Muscle of leg (tissue), 11 donors: ENCODE data around the gene MYCBPAP. TPM values are rescaled to one million over a fixed set of nuclear protein-coding genes. Genes with fewer than 3 reads are reported as not detected.

ENCODE experiments used
- DNase-seq: peaks from one replicate; pipeline ENCODE4 v3.0.0; 2013
- H3K27ac ChIP-seq: one replicate; pipeline ENCODE4 v1.5.1; 2013; ENCODE audit warnings: mild to moderate bottlenecking, low read length, control low read depth
- H3K27me3 ChIP-seq: one replicate; pipeline ENCODE4 v1.6.1; 2013; ENCODE audit warnings: low read length; ENCODE audit not compliant: control insufficient read depth, insufficient read depth
- H3K36me3 ChIP-seq: one replicate; pipeline ENCODE4 v1.6.1; 2013; ENCODE audit warnings: low read length; ENCODE audit not compliant: control insufficient read depth, insufficient read depth
- H3K4me1 ChIP-seq: one replicate; pipeline ENCODE4 v1.6.1; 2013; ENCODE audit warnings: low read length; ENCODE audit not compliant: control insufficient read depth, insufficient read depth
- H3K4me3 ChIP-seq: one replicate; pipeline ENCODE4 v1.5.1; 2013; ENCODE audit warnings: low read length, control low read depth
- H3K9me3 ChIP-seq: replicated peaks from 2 replicates; pipeline ENCODE4 v1.6.1; 2013; ENCODE audit warnings: low read depth, low read length; ENCODE audit not compliant: control insufficient read depth
- WGBS: methylation state at CpG from one replicate; pipeline ENCODE4 v1.1.5; 2013; ENCODE audit warnings: missing lambda C conversion rate; ENCODE audit not compliant: insufficient coverage; 5-methylcytosine and 5-hydroxymethylcytosine counted together
- polyA plus RNA-seq, 8 donors: library from polyadenylated mRNA; unstranded; fragments of 120-200 nt; gene quantifications; one replicate each; pipeline versions ENCODE4 v1.2.1 to v1.2.3, GENCODE V29; 2013; ENCODE audit warnings: inconsistent platforms in 1 of 8, low replicate concordance in 1 of 8; ENCODE audit not compliant: insufficient read length in 8 of 8, insufficient read depth in 1 of 8
- total RNA-seq: library from RNA; stranded (reverse); fragments of 120-200 nt; gene quantifications from one replicate; pipeline ENCODE4 v1.2.4, GENCODE V29; 2013

Gene MYCBPAP
- total and polyA plus RNA-seq, 9 donors: 0.66 to 2.3 (median 0.82) TPM

- WGBS: 86% methylated on average over 6 of the region's 16 CpGs
- DNase-seq: no peak
- Histone ChIP-seq H3K27me3 (peaks cover 2% of the 10 kb centered on the region), H3K4me3 (no peak overlapping the region), H3K9me3 (no peaks in the 10 kb centered on the region), H3K27ac (no peak overlapping the region), H3K36me3 (no peaks in the 10 kb centered on the region), H3K4me1 (peaks cover 52% of the 10 kb centered on the region)
Observed at GRCh38 chr17:50542795-50543774, 34.8 kb downstream of the MYCBPAP start.

DNA sequence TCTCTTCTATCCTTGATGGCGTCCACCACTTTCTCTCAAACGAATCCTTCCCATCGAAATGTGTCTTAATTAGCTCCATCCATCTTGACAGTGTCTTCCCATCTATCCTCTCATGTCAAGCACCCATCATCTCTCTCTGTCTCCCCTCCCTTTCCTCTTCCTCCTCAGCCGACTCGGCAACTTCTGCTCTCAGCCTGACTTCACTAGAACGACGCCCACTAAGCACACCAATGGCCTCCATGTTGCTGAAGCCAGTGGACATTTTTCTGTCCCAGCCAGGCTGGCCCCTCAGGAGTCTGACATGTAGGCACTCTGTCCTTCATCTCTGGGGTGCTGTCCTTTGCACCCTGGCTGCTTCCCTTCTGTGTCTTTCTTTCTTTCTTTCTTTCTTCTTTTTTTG lies 36.3 kb downstream of the MYCBPAP start:
- H3K27me3 ChIP-seq: peaks cover 2% of the 10 kb centered on the region
- H3K36me3 ChIP-seq: peaks cover 2% of the 10 kb centered on the region
- H3K9me3 ChIP-seq: no peaks in the 10 kb centered on the region
- peaks cover 52% of the 10 kb centered on the region for H3K4me1 ChIP-seq
- H3K4me3 ChIP-seq: no peak overlapping the region
- WGBS: 72% methylated on average over 7 of the region's 7 CpGs
- H3K27ac ChIP-seq: no peak overlapping the region
- no peak for DNase-seq

DNA sequence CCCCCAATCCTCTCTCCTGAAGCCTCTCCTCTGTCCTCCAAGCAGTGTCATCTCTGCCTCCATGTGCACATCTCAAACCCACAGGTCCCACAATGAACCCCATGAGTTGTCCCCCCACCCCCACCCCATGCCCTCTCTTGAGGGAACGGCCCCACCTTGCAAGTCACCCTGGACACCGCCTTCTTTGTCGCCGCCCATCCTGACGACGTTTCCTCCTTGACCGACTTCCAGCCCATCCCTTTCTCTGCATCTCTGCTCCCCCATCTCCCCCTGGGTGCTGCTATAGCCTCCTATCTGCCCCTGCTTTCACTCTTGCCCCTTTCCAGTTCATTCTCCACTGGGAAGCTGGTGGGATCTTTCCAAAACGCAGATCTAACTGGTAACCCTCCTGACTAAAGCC lies 37.1 kb downstream of the MYCBPAP start:
- no peak for DNase-seq
- 53% methylated on average over 8 of the region's 8 CpGs for WGBS
- Histone ChIP-seq H3K36me3 (peaks cover 5% of the 10 kb centered on the region), H3K4me1 (peaks cover 51% of the 10 kb centered on the region), H3K27ac (no peak overlapping the region), H3K27me3 (peaks cover 2% of the 10 kb centered on the region), H3K4me3 (no peak overlapping the region), H3K9me3 (no peaks in the 10 kb centered on the region)

DNA sequence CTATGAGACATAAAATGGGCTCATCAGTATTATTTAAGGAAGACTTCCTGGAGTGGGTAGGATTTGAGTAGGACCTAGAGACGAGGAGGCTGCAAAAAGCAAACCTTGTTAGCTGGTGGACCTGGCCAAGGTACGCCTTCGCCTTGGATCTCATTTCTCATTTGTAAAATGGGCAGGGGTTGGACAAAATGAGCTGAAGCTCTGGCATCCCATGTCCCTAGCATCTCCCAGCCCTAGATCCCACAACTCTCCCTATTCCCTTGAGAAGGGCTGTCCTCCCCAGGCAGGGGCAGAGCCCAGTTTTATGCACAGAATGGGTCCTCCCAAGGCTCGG lies 38.4 kb downstream of the MYCBPAP start:
- Histone ChIP-seq H3K4me1 (peaks cover 47% of the 10 kb centered on the region), H3K9me3 (no peaks in the 10 kb centered on the region), H3K27ac (no peak overlapping the region), H3K27me3 (peaks cover 2% of the 10 kb centered on the region), H3K36me3 (peaks cover 13% of the 10 kb centered on the region), H3K4me3 (peak overlapping the region; percentile 57)
- no peak for DNase-seq
- 45% methylated on average over 4 of the region's 4 CpGs for WGBS

- 3% methylated on average over 33 of the region's 42 CpGs for WGBS
- H3K4me3 ChIP-seq: peak within 1 kb of the TSS; percentile 57
- H3K4me1 ChIP-seq: peaks cover 46% of the 10 kb centered on the region
- H3K27me3 ChIP-seq: peaks cover 2% of the 10 kb centered on the region
- DNase-seq: peak; percentile 94
- no peaks in the 10 kb centered on the region for H3K9me3 ChIP-seq
- peak within 1 kb of the TSS; percentile 72 for H3K27ac ChIP-seq
- peaks cover 15% of the 10 kb centered on the region for H3K36me3 ChIP-seq
Observed at GRCh38 chr17:50547035-50547735, 38.9 kb downstream of the MYCBPAP start, which contains the start of gene SPATA20. Gene SPATA20, plus strand, starts transcription at chr17:50547174. Its CDS starts 35 bp downstream, at chr17:50547209.

DNA sequence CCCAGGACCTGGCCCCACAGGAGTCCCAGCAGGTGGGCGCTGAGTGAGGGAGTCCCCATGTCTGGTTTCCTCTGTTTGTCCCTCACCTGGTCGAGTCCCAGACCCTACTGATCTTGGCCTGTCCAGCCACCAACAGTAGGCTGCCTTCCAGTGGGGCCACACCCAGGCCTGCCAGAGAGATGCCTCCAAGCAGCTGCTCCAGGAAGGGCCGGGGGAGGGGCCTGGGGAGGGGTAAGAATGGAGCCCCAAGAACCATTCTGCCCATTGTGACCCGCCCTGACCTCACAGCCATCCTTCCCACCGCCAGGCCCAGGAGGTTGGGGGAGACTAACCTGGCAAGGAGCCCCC lies 39.5 kb downstream of the MYCBPAP start:
- peaks cover 15% of the 10 kb centered on the region for H3K36me3 ChIP-seq
- WGBS: 69% methylated on average over 2 of the region's 5 CpGs
- no peaks in the 10 kb centered on the region for H3K9me3 ChIP-seq
- peaks cover 2% of the 10 kb centered on the region for H3K27me3 ChIP-seq
- peak overlapping the region; percentile 72 for H3K27ac ChIP-seq
- peak; percentile 61 for DNase-seq
- H3K4me1 ChIP-seq: peaks cover 41% of the 10 kb centered on the region
- H3K4me3 ChIP-seq: peak overlapping the region; percentile 57

GRCh38 chr17:50548831-50549230 lies 40.6 kb downstream of the MYCBPAP start:
- H3K27ac ChIP-seq: no peak overlapping the region
- 84% methylated on average over 13 of the region's 18 CpGs for WGBS
- H3K9me3 ChIP-seq: no peaks in the 10 kb centered on the region
- H3K36me3 ChIP-seq: peaks cover 15% of the 10 kb centered on the region
- H3K4me3 ChIP-seq: no peak overlapping the region
- peaks cover 2% of the 10 kb centered on the region for H3K27me3 ChIP-seq
- no peak for DNase-seq
- H3K4me1 ChIP-seq: peaks cover 37% of the 10 kb centered on the region

DNA sequence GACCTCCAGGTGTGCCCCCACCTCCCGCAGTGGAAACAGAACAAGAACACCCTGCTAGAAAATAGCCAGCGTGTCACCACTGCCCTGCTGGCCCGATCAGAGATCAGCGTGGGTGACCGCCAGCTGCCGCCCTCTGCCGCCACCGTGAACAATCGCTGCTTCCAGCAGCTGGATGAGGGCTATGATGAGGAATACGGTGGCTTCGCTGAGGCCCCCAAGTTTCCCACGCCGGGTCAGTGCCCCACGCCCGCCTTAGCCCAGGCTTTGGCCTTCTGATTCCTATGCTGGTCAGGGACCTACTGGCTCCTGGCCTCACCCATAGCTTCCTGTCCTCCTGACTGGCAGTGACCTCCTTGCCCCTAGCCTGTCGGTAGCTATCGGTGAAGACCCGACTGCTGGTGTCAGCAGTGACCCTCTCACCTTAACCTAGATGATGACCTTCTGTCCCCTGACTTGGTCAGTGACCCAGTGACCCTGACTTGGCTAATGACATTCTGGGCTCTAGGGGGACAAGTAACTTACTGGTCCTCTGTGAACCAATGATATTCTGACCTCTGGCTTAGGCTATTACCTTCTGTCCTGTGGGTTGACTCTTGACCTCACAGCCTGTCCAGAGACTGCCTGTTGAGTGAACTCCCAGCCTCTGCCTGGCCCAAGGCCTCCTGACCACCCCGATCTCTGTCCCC lies 41.2 kb downstream of the MYCBPAP start:
- Histone ChIP-seq H3K36me3 (peaks cover 16% of the 10 kb centered on the region), H3K27ac (no peak overlapping the region), H3K9me3 (no peaks in the 10 kb centered on the region), H3K27me3 (peaks cover 2% of the 10 kb centered on the region), H3K4me3 (no peak overlapping the region), H3K4me1 (peaks cover 37% of the 10 kb centered on the region)
- peak; percentile 46 for DNase-seq
- 77% methylated on average over 19 of the region's 19 CpGs for WGBS

GRCh38 chr17:50549969-50550368 lies 41.7 kb downstream of the MYCBPAP start:
- no peak overlapping the region for H3K4me3 ChIP-seq
- 78% methylated on average over 9 of the region's 11 CpGs for WGBS
- no peak overlapping the region for H3K27ac ChIP-seq
- peaks cover 2% of the 10 kb centered on the region for H3K27me3 ChIP-seq
- DNase-seq: no peak
- H3K36me3 ChIP-seq: peaks cover 21% of the 10 kb centered on the region
- peaks cover 37% of the 10 kb centered on the region for H3K4me1 ChIP-seq
- H3K9me3 ChIP-seq: no peaks in the 10 kb centered on the region
